SJSA1 (cell line): Measurements from ENCODE around the gene MPC1. TPM values are rescaled to one million over a fixed set of nuclear protein-coding genes. Genes with fewer than 3 reads are reported as not detected.

Experiments
- DNase-seq, 2 experiments: peaks; one replicate each; pipeline ENCODE4 v3.0.0-alpha.2; 2015 to 2020; ENCODE audit warnings: low spot score in 2 of 2, low read depth in 1 of 2
- H3K27ac ChIP-seq: fragments of 250-450 bp; sonication (Bioruptor Pico); 2 replicates; pipeline ENCODE4 v1.5.1; 2020; ENCODE audit warnings: mild to moderate bottlenecking, moderate library complexity
- H3K27me3 ChIP-seq: fragments of 250-450 bp; sonication (Bioruptor Pico); replicated peaks from 2 replicates; pipeline ENCODE4 v1.5.1; 2020; ENCODE audit warnings: mild to moderate bottlenecking, moderate library complexity
- H3K36me3 ChIP-seq: fragments of 250-450 bp; sonication (Bioruptor Pico); 2 replicates; pipeline ENCODE4 v1.5.1; 2020; ENCODE audit warnings: mild to moderate bottlenecking
- H3K4me1 ChIP-seq: fragments of 250-450 bp; sonication (Bioruptor Pico); replicated peaks from 2 replicates; pipeline ENCODE4 v1.6.1; 2021; ENCODE audit warnings: mild to moderate bottlenecking
- H3K4me3 ChIP-seq: fragments of 250-450 bp; sonication (Bioruptor Pico); 2 replicates; pipeline ENCODE4 v1.5.1; 2020; ENCODE audit warnings: mild to moderate bottlenecking
- H3K9me3 ChIP-seq: fragments of 250-450 bp; sonication (Bioruptor Pico); replicated peaks from 2 replicates; pipeline ENCODE4 v1.5.1; 2020; ENCODE audit warnings: mild to moderate bottlenecking
- total RNA-seq: library from RNA; depleted of rRNA; stranded (reverse); fragments of >200 nt; shearing (Covaris generic); gene quantifications from 2 replicates; pipeline ENCODE4 v1.2.3, GENCODE V29; 2014

Gene MPC1
- total RNA-seq, 1 experiment from 2014 or later, result 127 TPM

GRCh38 chr6:166342349-166343149 is 40.2 kb downstream of the MPC1 start, which contains the start of gene SFT2D1:
TSS of gene SFT2D1 (minus strand) at chr6:166342545. CDS start at chr6:166342481, 64 bp downstream.
- H3K27ac ChIP-seq, result peak within 1 kb of the TSS; percentile 95
- no peaks in the 10 kb centered on the region for H3K27me3 ChIP-seq
- peaks cover 14% of the 10 kb centered on the region for H3K4me1 ChIP-seq
- H3K36me3 ChIP-seq, result peaks cover 40% of the 10 kb centered on the region
- DNase-seq, result peak; percentile 74 to 85
- H3K9me3 ChIP-seq, result no peaks in the 10 kb centered on the region
- H3K4me3 ChIP-seq, result peak within 1 kb of the TSS; percentile 96

DNA sequence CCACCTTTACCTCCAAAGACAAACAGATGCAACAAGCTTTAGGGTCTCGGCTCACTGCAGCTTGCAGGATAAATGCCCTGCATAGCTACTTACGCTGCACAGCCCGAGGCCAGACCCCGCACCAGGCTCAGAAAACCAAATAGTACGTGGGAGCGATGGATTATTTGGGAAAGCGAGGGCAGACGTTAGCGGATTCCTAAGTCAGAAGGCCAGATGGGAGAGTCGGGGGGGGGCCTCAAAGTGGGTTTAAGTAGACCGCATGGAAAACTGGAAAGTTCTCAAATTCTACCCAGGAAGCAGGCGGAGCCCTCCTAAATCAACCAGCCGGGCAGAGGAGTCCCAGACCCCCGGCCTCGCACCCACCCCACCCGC is 40.8 kb downstream of the MPC1 start:
- DNase-seq, result no peak
- no peaks in the 10 kb centered on the region for H3K27me3 ChIP-seq
- peak overlapping the region; percentile 96 for H3K4me3 ChIP-seq
- H3K36me3 ChIP-seq, result peaks cover 46% of the 10 kb centered on the region
- no peaks in the 10 kb centered on the region for H3K9me3 ChIP-seq
- peak overlapping the region; percentile 95 for H3K27ac ChIP-seq
- H3K4me1 ChIP-seq, result peaks cover 14% of the 10 kb centered on the region

GRCh38 chr6:166341464-166341863 is 41.3 kb downstream of the MPC1 start:
- DNase-seq, result no peak
- peaks cover 51% of the 10 kb centered on the region for H3K36me3 ChIP-seq

GRCh38 chr6:166338854-166339253 is 43.9 kb downstream of the MPC1 start:
- peaks cover 76% of the 10 kb centered on the region for H3K36me3 ChIP-seq
- no peak overlapping the region for H3K4me3 ChIP-seq
- H3K27ac ChIP-seq, result no peak overlapping the region

More at GRCh38 chr6:166341464-166341863, 41.3 kb downstream of the MPC1 start:
- H3K4me1 ChIP-seq, result peaks cover 14% of the 10 kb centered on the region
- no peaks in the 10 kb centered on the region for H3K27me3 ChIP-seq
- H3K27ac ChIP-seq, result peak overlapping the region; percentile 95; the same call in 1 of the 2 replicates
- H3K9me3 ChIP-seq, result no peaks in the 10 kb centered on the region
- H3K4me3 ChIP-seq, result peak overlapping the region; percentile 96

DNA sequence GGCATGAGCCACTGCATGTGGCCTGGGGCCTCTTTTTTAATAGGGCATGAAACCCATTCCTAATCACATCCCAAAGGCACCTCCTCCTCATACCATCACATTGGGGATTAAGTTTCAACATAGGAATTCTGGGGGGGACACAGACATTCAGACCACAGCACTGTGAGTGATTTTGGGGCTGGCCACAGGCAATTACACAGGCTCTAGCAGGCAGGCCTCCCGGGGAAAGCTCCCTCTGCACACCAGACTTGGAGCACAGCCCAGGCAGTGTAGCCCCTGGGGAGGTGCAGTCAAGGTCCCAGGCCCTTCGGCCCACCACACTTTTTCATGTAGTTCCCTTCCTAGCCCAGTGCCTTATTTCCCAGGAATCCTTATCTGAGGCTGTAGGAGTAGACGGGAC is 45.9 kb downstream of the MPC1 start:
- peaks cover 7% of the 10 kb centered on the region; the same call in 1 of the 2 replicates for H3K4me1 ChIP-seq
- no peaks in the 10 kb centered on the region for H3K27me3 ChIP-seq
- no peak overlapping the region for H3K4me3 ChIP-seq
- no peak for DNase-seq
- H3K9me3 ChIP-seq, result no peaks in the 10 kb centered on the region
- peaks cover 78% of the 10 kb centered on the region for H3K36me3 ChIP-seq
- no peak overlapping the region for H3K27ac ChIP-seq

More at GRCh38 chr6:166338854-166339253, 43.9 kb downstream of the MPC1 start:
- Histone ChIP-seq H3K4me1 (peaks cover 14% of the 10 kb centered on the region), H3K27me3 (no peaks in the 10 kb centered on the region), H3K9me3 (no peaks in the 10 kb centered on the region)
- no peak for DNase-seq

- H3K4me1 ChIP-seq, result no peaks in the 10 kb centered on the region; the same call in 1 of the 2 replicates
- no peak overlapping the region for H3K4me3 ChIP-seq
- H3K9me3 ChIP-seq, result no peaks in the 10 kb centered on the region
- no peak overlapping the region for H3K27ac ChIP-seq
- no peak for DNase-seq
- peaks cover 68% of the 10 kb centered on the region for H3K36me3 ChIP-seq
- no peaks in the 10 kb centered on the region for H3K27me3 ChIP-seq
These were observed 47.1 kb downstream of the MPC1 start for GRCh38 chr6:166335378-166336302.

DNA sequence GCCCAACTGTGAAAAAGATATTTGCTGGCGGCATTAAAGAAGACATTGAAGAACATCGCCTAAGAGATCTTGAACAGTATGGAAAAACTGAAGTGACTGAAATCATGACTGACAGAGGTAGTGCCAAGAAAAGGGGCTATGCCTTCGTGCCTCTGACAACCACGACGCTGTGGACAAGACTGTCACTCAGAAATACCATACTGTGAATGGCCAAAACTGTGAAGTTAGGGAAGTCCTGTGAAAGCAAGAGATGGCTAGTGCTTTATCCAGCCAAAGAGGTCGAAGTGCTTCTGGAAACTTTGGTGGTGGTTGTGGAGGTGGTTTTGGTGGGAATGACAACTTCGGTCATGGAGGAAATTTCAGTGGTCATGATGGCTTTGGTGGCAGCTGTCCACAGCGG is 47.9 kb downstream of the MPC1 start:
- DNase-seq, result no peak
- Histone ChIP-seq H3K4me3 (no peak overlapping the region), H3K9me3 (no peaks in the 10 kb centered on the region), H3K4me1 (no peaks in the 10 kb centered on the region), H3K27me3 (no peaks in the 10 kb centered on the region), H3K36me3 (peaks cover 60% of the 10 kb centered on the region), H3K27ac (no peak overlapping the region)

- DNase-seq, result no peak
- no peaks in the 10 kb centered on the region for H3K9me3 ChIP-seq
- H3K4me1 ChIP-seq, result no peaks in the 10 kb centered on the region
- peaks cover 54% of the 10 kb centered on the region for H3K36me3 ChIP-seq
- no peak overlapping the region for H3K27ac ChIP-seq
- H3K4me3 ChIP-seq, result no peak overlapping the region
- no peaks in the 10 kb centered on the region for H3K27me3 ChIP-seq
These were observed 49.4 kb downstream of the MPC1 start for GRCh38 chr6:166333172-166333995.

DNA sequence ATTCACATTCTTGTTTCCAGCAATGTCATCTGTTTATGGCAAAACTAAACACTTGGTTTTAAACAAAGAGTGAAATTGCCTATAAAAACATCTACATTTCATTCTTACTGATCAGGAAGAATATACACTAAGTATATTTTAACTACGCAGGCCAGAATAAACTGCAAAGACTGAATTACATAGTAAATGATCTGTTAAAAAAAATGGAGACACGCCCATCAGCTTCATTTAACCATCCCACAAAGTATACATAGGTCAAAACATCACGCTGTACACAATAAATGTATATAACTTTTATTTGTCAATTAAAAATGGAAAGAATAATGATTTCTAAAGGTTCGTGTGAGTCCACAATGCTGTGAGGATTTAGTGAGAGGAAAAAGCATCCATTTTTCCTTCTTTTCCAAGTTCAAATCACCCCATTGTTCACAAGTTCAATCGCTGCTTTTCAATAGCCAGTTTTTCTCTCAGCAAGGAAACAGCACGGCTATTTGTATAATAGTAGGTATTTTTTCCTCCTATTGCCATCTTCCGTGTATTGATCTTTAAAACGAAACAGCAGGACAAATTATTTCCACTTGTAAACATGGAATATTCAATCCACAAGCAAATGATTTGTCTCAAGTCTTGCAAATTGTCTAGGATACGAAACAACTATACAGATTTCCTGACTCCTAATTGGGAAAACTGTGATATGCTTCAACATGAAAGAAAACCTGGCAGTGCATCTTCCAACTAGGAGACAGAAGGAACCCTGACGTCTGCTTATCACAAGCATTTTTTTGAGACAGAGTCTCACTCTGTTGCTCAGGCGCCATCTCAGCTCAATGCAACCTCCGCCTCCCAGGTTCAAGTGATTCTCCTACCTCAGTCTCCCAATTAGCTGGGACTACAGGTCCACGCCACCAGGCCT is 51.0 kb downstream of the MPC1 start:
- H3K4me1 ChIP-seq, result no peaks in the 10 kb centered on the region
- no peak overlapping the region for H3K4me3 ChIP-seq
- no peak for DNase-seq
- H3K36me3 ChIP-seq, result peaks cover 50% of the 10 kb centered on the region
- no peak overlapping the region for H3K27ac ChIP-seq
- H3K27me3 ChIP-seq, result no peaks in the 10 kb centered on the region
- H3K9me3 ChIP-seq, result no peaks in the 10 kb centered on the region

DNA sequence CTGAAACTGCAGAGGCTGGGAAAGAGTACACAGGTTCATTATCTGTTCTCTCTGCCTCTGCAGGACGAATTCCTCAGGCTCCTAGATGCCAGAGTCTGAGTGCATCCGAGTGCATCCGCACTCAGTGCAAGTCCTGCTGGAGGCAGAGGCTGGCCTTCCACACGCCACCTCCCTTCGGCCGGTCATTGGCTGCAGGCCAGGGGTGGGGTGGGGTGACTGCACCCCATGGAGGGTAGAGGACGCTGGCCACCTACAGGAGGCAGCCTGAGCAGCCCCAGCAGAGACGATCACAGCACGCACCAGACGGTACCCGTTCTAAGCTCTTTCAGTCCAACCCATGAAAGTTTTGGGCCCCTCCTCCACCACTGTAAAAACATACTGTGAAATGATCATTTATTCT is 52.1 kb downstream of the MPC1 start:
- no peaks in the 10 kb centered on the region for H3K9me3 ChIP-seq
- no peak for DNase-seq
- peaks cover 50% of the 10 kb centered on the region for H3K36me3 ChIP-seq
- H3K4me3 ChIP-seq, result no peak overlapping the region
- no peaks in the 10 kb centered on the region for H3K4me1 ChIP-seq
- H3K27me3 ChIP-seq, result no peaks in the 10 kb centered on the region
- H3K27ac ChIP-seq, result no peak overlapping the region

DNA sequence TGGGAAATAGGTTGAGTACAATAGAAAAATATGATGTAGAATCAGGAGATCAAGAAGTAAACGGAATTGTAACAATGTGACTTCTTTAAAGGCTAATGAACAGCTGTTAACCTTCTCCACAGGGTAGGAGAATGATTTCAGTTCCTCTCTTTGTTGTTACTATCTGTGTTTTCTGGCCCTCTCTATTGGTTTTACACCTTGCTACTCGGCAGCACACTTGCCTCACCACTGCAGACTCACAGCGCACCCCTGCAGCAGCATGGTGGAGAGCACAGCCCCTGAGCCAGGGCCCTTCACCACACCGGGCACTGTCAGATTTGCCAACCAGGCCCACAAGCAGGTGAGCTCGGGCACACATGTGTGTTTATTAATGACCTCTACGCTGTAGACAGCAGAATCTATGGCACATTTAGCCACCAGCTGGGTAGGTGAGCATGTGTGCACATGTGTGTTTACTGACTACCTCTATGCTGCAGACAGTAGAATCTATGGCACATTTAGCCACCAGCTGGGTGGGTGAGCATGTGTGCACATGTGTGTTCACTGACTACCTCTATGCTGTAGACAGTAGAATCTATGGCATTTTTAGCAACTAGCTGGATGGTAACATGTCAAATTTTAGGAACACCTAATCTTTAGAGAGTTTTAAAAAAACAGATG is 57.2 kb downstream of the MPC1 start:
- H3K9me3 ChIP-seq, result no peaks in the 10 kb centered on the region
- H3K27ac ChIP-seq, result no peak overlapping the region
- no peaks in the 10 kb centered on the region for H3K4me1 ChIP-seq
- no peak overlapping the region for H3K4me3 ChIP-seq
- peaks cover 55% of the 10 kb centered on the region for H3K36me3 ChIP-seq
- H3K27me3 ChIP-seq, result no peaks in the 10 kb centered on the region
- no peak for DNase-seq

GRCh38 chr6:166323395-166323794 is 59.3 kb downstream of the MPC1 start:
- DNase-seq, result no peak
- no peaks in the 10 kb centered on the region for H3K9me3 ChIP-seq
- H3K27ac ChIP-seq, result no peak overlapping the region
- H3K27me3 ChIP-seq, result no peaks in the 10 kb centered on the region
- H3K4me3 ChIP-seq, result no peak overlapping the region
- peaks cover 66% of the 10 kb centered on the region for H3K36me3 ChIP-seq
- H3K4me1 ChIP-seq, result peaks cover 5% of the 10 kb centered on the region
